Cardiac muscle cell (in vitro differentiated cells and primary cell): ENCODE results near the gene RMND1. TPM values are rescaled to one million over a fixed set of nuclear protein-coding genes. Genes with fewer than 3 reads are reported as not detected.
A peak's percentile ranks its signal among the peaks of the same experiment; 100 is the strongest.
"Not testable (repeated sequence)": the region's sequence is repeated elsewhere in the genome, so short reads cannot be mapped to it uniquely, and the experiment has no call there.

ENCODE experiments used
- DNase-seq, 2 donors: peaks; one replicate each; pipeline versions ENCODE4 v3.0.0 to v3.0.0-alpha.2; 2010 to 2017; ENCODE audit warnings: low read depth in 1 of 2, low spot score in 1 of 2
- H3K27ac ChIP-seq: fragments of 200-600 bp; sonication (generic); 2 replicates; pipeline ENCODE4 v1.5.1; 2016
- H3K27me3 ChIP-seq: fragments of 200-600 bp; sonication (generic); 2 replicates; pipeline ENCODE4 v1.6.0; 2016; ENCODE audit warnings: control low read depth
- H3K36me3 ChIP-seq: fragments of 200-600 bp; sonication (generic); 2 replicates; pipeline ENCODE4 v1.5.1; 2016; ENCODE audit warnings: control low read depth
- H3K4me1 ChIP-seq: fragments of 200-600 bp; sonication (generic); 2 replicates; pipeline ENCODE4 v1.8.1; 2017; ENCODE audit warnings: low read depth, mild to moderate bottlenecking, mixed run types
- H3K4me3 ChIP-seq: fragments of 200-600 bp; sonication (generic); 2 replicates; pipeline ENCODE4 v1.5.1; 2016; ENCODE audit warnings: mild to moderate bottlenecking
- H3K9me3 ChIP-seq: fragments of 200-600 bp; sonication (generic); 2 replicates; pipeline ENCODE4 v1.5.1; 2017; ENCODE audit warnings: low read depth, mild to moderate bottlenecking, control low read depth
- polyA plus RNA-seq: library from polyadenylated mRNA; unstranded; fragments of >200 nt; fragmentation: Nextera tagmentation; extraction: Ambion mirVana; gene quantifications from 2 replicates; pipeline ENCODE4 v1.2.1, GENCODE V29; 2016
- total RNA-seq: library from RNA; depleted of rRNA; stranded (reverse); fragments of >200 nt; gene quantifications from 2 replicates; pipeline ENCODE4 v1.2.3, GENCODE V29; 2016
- TF ChIP-seq, protein P1 (sequence below): IDR thresholded peaks from 2 replicates; pipeline ENCODE4 v1.5.1; 2012; ENCODE audit warnings: low read depth, mild to moderate bottlenecking, low read length

Gene RMND1
- total and polyA plus RNA-seq, 2 experiments from 2014 or later: 17.2 to 19.3 TPM

- H3K27ac ChIP-seq: peak overlapping the region; percentile 98
- H3K9me3 ChIP-seq: no peaks in the 10 kb centered on the region
- no peak for DNase-seq
- TF ChIP-seq, protein P1, sequence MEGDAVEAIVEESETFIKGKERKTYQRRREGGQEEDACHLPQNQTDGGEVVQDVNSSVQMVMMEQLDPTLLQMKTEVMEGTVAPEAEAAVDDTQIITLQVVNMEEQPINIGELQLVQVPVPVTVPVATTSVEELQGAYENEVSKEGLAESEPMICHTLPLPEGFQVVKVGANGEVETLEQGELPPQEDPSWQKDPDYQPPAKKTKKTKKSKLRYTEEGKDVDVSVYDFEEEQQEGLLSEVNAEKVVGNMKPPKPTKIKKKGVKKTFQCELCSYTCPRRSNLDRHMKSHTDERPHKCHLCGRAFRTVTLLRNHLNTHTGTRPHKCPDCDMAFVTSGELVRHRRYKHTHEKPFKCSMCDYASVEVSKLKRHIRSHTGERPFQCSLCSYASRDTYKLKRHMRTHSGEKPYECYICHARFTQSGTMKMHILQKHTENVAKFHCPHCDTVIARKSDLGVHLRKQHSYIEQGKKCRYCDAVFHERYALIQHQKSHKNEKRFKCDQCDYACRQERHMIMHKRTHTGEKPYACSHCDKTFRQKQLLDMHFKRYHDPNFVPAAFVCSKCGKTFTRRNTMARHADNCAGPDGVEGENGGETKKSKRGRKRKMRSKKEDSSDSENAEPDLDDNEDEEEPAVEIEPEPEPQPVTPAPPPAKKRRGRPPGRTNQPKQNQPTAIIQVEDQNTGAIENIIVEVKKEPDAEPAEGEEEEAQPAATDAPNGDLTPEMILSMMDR: no peak
- H3K4me1 ChIP-seq: peaks cover 21% of the 10 kb centered on the region
- H3K27me3 ChIP-seq: no peaks in the 10 kb centered on the region
- peak overlapping the region; percentile 91 for H3K4me3 ChIP-seq
- no peaks in the 10 kb centered on the region for H3K36me3 ChIP-seq
Observed at GRCh38 chr6:151388997-151389617, 62.8 kb downstream of the RMND1 start.

- no peaks in the 10 kb centered on the region for H3K36me3 ChIP-seq
- TF ChIP-seq, protein P1: no peak
Observed at GRCh38 chr6:151388236-151388635, 63.7 kb downstream of the RMND1 start.

DNA sequence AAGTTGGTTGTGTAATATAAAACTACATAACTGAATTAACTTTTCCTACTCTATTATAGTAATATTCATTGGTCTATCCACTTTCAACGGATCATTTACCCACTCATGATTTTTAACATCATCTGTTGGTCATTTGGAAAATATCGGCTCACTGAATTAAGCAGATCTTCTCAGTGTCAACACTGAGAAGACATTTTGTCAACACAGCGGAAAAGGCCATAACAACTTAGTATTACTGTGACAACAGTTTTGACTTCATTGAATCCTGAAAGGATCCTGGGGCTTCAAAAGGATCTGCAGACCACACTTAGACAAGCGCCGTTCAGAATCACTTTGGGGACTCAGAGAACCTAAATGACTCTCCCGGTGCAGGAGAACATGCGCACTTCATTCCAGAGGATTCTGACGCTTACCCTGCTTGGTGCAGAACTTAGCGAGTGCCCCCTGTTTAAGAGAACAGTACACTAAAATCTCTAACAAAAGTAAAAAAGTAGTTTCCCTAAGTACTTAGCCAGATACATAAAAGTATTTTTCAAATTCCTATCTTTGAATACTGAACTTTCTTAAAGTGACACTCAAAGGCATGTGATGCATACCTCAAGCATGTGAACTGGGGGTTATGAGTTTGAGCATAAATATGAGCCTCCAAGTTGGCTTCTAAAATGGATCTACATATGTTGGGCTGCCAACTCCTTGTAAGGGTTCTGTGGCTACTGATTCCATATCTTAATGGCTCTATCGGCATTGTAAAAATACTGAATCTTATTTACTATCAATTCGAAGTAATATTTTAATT, 64.6 kb downstream of the RMND1 start:
- Histone ChIP-seq H3K4me3 (no peak overlapping the region), H3K36me3 (no peaks in the 10 kb centered on the region), H3K27ac (no peak overlapping the region), H3K27me3 (no peaks in the 10 kb centered on the region), H3K4me1 (peaks cover 8% of the 10 kb centered on the region), H3K9me3 (no peaks in the 10 kb centered on the region)
- TF ChIP-seq, protein P1: no peak
- peak in 1 of 2 donors; percentile 43 for DNase-seq

More at GRCh38 chr6:151388236-151388635, 63.7 kb downstream of the RMND1 start:
- no peak for DNase-seq
- H3K4me1 ChIP-seq: peaks cover 17% of the 10 kb centered on the region
- H3K9me3 ChIP-seq: no peaks in the 10 kb centered on the region
- H3K27me3 ChIP-seq: no peaks in the 10 kb centered on the region
- peak overlapping the region; percentile 26 for H3K27ac ChIP-seq
- H3K4me3 ChIP-seq: no peak overlapping the region

GRCh38 chr6:151385177-151385576, 66.7 kb downstream of the RMND1 start:
- H3K4me3 ChIP-seq: no peak overlapping the region
- H3K9me3 ChIP-seq: no peaks in the 10 kb centered on the region
- no peaks in the 10 kb centered on the region for H3K36me3 ChIP-seq
- H3K4me1 ChIP-seq: peaks cover 8% of the 10 kb centered on the region
- TF ChIP-seq, protein P1: no peak
- no peaks in the 10 kb centered on the region for H3K27me3 ChIP-seq
- no peak for DNase-seq
- H3K27ac ChIP-seq: no peak overlapping the region

GRCh38 chr6:151384151-151384550, 67.8 kb downstream of the RMND1 start:
- Histone ChIP-seq H3K36me3 (no peaks in the 10 kb centered on the region), H3K4me1 (peaks cover 10% of the 10 kb centered on the region), H3K27me3 (no peaks in the 10 kb centered on the region), H3K9me3 (no peaks in the 10 kb centered on the region), H3K4me3 (no peak overlapping the region), H3K27ac (no peak overlapping the region)
- TF ChIP-seq, protein P1: no peak
- DNase-seq: no peak

DNA sequence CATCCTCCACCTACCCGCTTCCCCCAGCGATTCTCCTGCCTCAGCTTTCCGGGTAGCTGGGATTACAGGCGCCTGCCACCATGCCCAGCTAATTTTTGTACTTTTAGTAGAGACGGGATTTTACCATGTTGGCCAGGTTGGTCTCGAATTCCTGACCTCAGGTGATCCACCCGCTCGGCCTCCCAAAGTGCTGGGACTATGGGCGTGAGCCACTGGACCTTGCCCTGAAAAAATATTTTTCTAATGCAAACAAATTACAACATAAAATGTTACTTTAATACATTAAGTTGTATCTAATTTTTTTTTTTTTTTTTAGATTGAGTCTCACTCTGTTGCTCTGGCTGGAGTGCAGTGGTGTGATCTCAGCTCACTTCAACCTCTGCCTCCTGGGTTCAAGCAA, 69.3 kb downstream of the RMND1 start:
- not testable (repeated sequence) for H3K27ac ChIP-seq, H3K36me3 ChIP-seq, H3K4me1 ChIP-seq, H3K27me3 ChIP-seq, DNase-seq, H3K9me3 ChIP-seq, H3K4me3 ChIP-seq
